22Rv1 (cell line): ENCODE data around the gene UBD.

Source experiments
- ZFX ChIP-seq: fragments of 450-650 bp; IDR thresholded peaks from 2 replicates; pipeline ENCODE4 v1.6.1; 2017; ENCODE audit warnings: antibody characterized with exemption, borderline replicate concordance
- TF ChIP-seq, protein P1 (sequence below): fragments of 450-650 bp; IDR thresholded peaks from 2 replicates; pipeline ENCODE4 v1.5.1; 2017; ENCODE audit warnings: mild to moderate bottlenecking

DNA sequence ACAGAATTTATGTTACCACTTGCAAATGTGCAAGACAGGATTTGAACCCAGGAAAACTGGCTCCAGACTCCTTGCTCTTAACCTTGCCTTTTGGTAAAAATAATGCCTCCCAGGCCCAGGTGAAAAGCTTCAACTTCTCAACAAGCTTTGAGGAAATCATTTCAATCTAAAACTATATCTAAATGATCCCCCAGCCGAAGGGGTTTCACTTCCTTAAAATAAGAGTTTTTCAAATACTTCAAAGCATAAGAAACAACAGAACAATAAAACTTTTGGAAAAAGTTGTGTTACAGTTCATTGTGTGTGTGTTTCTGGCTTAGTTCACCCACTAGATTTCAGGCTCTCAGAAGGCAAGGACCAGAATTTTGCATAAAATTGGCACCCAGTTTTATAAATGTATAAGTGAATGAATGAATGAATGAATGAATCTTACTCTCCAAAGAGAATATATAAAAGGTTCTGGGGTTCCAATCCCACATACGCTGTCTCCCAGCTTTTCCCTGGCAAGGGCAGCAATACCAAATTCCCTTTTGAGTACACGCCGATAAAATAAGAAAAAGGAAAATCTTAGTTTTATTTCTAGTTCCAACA is 30.8 kb upstream of the UBD start:
- TF ChIP-seq, protein P1, sequence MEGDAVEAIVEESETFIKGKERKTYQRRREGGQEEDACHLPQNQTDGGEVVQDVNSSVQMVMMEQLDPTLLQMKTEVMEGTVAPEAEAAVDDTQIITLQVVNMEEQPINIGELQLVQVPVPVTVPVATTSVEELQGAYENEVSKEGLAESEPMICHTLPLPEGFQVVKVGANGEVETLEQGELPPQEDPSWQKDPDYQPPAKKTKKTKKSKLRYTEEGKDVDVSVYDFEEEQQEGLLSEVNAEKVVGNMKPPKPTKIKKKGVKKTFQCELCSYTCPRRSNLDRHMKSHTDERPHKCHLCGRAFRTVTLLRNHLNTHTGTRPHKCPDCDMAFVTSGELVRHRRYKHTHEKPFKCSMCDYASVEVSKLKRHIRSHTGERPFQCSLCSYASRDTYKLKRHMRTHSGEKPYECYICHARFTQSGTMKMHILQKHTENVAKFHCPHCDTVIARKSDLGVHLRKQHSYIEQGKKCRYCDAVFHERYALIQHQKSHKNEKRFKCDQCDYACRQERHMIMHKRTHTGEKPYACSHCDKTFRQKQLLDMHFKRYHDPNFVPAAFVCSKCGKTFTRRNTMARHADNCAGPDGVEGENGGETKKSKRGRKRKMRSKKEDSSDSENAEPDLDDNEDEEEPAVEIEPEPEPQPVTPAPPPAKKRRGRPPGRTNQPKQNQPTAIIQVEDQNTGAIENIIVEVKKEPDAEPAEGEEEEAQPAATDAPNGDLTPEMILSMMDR, result no peak
- TF ChIP-seq ZFX, result no peak
